IPS DF 6.9 (cell line): ENCODE results near the gene DEPDC1.
"Not testable (repeated sequence)": the region's sequence is repeated elsewhere in the genome, so short reads cannot be mapped to it uniquely, and the experiment has no call there.

Source experiments
- DNase-seq: peaks from one replicate; pipeline ENCODE4 v3.0.0-alpha.2; 2013; ENCODE audit warnings: low read depth, low spot score
- H3K27ac ChIP-seq: one replicate; pipeline ENCODE4 v1.5.1; 2013; ENCODE audit warnings: low read length, control low read depth
- H3K27me3 ChIP-seq: 2 replicates; pipeline ENCODE4 v1.6.1; 2013; ENCODE audit warnings: mild to moderate bottlenecking, low read length; ENCODE audit not compliant: control insufficient read depth, insufficient read depth
- H3K36me3 ChIP-seq: 2 replicates; pipeline ENCODE4 v1.6.1; 2013; ENCODE audit warnings: low read length; ENCODE audit not compliant: control insufficient read depth, insufficient read depth
- H3K4me1 ChIP-seq: 2 replicates; pipeline ENCODE4 v1.6.1; 2013; ENCODE audit warnings: low read length; ENCODE audit not compliant: control insufficient read depth, insufficient read depth
- H3K4me3 ChIP-seq: 2 replicates; pipeline ENCODE4 v1.5.1; 2013; ENCODE audit warnings: mild to moderate bottlenecking, low read length
- H3K9me3 ChIP-seq: 2 replicates; pipeline ENCODE4 v1.6.1; 2013; ENCODE audit warnings: low read length, inconsistent platforms; ENCODE audit not compliant: control insufficient read depth, insufficient read depth
- WGBS: extraction: QIAGEN DNeasy Blood & Tissue Kit; methylation state at CpG from one replicate; pipeline ENCODE4 v1.1.7; 2013; ENCODE audit warnings: mixed read lengths, missing lambda C conversion rate; ENCODE audit not compliant: insufficient read length, insufficient coverage; 5-methylcytosine and 5-hydroxymethylcytosine counted together

Gene DEPDC1

DNA sequence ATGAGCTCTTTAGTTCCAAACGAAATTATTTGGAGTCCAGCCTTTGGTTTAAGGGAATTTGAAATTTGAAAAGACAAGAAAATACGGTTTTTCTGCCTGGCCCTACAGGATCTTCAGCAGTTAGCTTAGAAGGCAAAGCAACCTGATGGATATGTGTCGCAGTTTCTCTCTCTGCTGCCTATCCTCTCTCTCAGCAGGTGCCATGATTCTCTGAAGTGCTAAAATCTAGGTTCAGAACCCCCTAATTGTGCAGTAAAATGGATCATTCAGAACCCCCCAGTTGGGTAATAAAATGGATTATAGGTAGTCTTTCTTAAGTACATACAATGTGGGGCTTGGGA, 446 bp upstream of the DEPDC1 start:
- H3K4me1 ChIP-seq = no peaks in the 10 kb centered on the region
- peak overlapping the region; percentile 68; the same call in 1 of the 2 replicates for H3K4me3 ChIP-seq
- no CpG with 5 or more reads among the region's 3 CpGs for WGBS
- no peaks in the 10 kb centered on the region for H3K9me3 ChIP-seq
- DNase-seq = no peak
- H3K36me3 ChIP-seq = no peaks in the 10 kb centered on the region
- no peaks in the 10 kb centered on the region for H3K27me3 ChIP-seq
- H3K27ac ChIP-seq = no peak overlapping the region

DNA sequence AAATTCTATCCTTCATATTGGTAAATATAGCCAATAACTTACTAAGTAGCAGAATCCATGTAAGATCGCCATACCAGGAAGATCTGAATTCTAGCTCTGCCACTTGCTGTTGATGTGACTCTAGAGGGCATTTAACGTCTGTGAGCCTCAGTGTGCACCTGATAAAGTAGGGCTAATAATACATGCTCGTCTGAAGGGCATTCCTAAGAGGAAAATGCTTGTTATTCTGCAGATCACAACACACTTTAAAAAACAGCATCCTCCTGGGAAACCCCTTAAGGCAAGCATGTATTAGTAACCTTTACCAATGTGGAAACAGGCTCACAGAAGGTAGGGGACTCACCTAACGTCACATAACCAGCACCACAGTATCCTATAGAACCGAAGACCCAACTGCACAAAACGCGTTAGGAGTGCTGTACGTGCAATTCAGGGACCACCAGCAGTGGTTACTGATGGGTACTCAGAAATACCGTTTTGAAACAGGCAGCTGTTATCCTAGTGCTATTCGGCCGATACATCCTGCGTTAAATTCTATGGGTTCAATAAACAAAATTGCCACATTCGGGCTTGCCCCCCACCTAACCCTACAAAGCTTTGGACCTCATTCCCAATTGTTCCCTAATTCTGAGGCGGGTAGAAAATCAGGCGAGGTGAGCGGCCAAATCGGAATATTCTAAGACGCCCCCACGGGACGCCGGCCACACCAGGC, 758 bp downstream of the DEPDC1 start:
- Histone ChIP-seq H3K4me1 (no peaks in the 10 kb centered on the region), H3K36me3 (no peaks in the 10 kb centered on the region), H3K9me3 (no peaks in the 10 kb centered on the region), H3K27ac (no peak overlapping the region), H3K4me3 (peak overlapping the region; percentile 68; the same call in 1 of the 2 replicates), H3K27me3 (no peaks in the 10 kb centered on the region)
- no peak for DNase-seq
- WGBS = no CpG with 5 or more reads among the region's 21 CpGs

DNA sequence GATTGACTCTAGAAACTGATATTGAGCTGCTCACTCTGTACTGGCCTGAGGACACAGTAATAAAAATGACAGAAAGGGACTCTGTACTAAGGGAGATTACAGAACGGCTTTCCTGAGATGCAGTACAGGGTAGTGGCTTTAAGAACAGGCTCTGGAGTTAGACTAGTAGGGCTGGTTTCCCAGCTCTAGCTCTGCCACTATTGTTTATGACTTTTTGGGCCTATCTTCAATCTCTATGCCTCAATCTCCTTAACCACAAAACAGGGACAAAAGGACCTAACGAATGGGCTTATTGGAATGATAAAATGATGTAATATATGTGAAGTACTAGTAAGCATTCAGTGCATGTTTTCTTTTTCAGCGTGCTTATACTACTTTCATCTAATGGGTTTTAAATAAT, 1.4 kb downstream of the DEPDC1 start:
- no peak for DNase-seq

GRCh38 chr1:68493193-68493592, 3.7 kb downstream of the DEPDC1 start:
- H3K4me3 ChIP-seq = no peak overlapping the region
- H3K27ac ChIP-seq = no peak overlapping the region
- no peak for DNase-seq
- no peaks in the 10 kb centered on the region for H3K9me3 ChIP-seq
- no CpG with 5 or more reads among the region's 2 CpGs for WGBS
- peaks cover 7% of the 10 kb centered on the region; the same call in 1 of the 2 replicates for H3K36me3 ChIP-seq
- no peaks in the 10 kb centered on the region for H3K27me3 ChIP-seq
- H3K4me1 ChIP-seq = no peaks in the 10 kb centered on the region

More for the DNA sequence above, 1.4 kb downstream of the DEPDC1 start:
- Histone ChIP-seq H3K27me3 (no peaks in the 10 kb centered on the region), H3K36me3 (peaks cover 2% of the 10 kb centered on the region; the same call in 1 of the 2 replicates), H3K27ac (no peak overlapping the region), H3K9me3 (no peaks in the 10 kb centered on the region), H3K4me1 (no peaks in the 10 kb centered on the region), H3K4me3 (no peak overlapping the region; the same call in 1 of the 2 replicates)
- WGBS = no CpG with 5 or more reads among the region's 3 CpGs

DNA sequence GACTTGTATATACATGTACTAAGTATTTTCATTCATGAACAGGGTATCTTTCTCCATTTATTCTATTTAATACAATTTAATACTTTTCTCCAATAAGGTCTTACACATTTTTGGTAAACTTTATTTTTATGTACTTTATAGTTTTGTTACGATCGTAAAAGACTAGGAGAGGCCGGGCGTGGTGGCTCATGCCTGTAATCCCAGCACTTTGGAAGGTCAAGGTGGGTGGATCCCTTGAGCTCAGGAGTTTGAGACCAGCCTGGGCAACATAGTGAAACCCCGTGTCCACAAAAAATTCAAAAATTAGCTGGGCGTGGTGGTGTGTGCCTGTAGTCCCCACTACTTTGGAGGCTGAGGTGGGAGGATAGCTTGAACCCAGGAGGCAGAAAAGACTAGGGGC, 4.6 kb downstream of the DEPDC1 start:
- not testable (repeated sequence) for DNase-seq, H3K27ac ChIP-seq, H3K36me3 ChIP-seq, H3K4me1 ChIP-seq, H3K4me3 ChIP-seq, H3K27me3 ChIP-seq, H3K9me3 ChIP-seq
- WGBS = no CpG with 5 or more reads among the region's 6 CpGs

DNA sequence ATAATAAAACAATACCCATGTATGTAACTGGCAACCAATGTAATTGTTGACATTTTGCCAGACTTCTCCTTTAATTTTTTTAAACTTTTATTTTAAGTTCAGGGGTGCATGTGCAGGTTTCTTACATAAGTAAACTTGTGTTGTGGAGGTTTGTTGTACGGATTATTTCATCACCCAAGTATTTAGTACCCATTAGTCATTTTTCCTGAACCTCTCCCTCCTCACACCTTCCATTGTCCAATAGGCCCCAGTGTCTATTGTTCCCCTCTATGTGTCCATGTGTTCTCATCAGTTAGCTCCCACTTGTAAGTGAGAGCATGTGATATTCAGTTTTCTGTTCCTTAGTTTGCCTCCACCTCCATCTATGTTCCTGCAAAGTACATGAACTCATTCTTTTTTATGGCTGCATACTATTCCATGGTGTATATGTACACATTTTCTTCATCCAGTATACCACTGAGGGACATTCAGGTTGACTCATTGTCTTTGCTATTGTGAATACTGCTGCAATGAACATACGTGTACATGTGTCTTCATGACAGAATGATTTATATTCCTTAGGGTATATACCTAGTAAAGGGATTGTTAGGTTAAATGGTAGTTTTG, 6.7 kb downstream of the DEPDC1 start:
- H3K36me3 ChIP-seq = peaks cover 10% of the 10 kb centered on the region; the same call in 1 of the 2 replicates
- no peaks in the 10 kb centered on the region for H3K27me3 ChIP-seq
- no peak overlapping the region for H3K27ac ChIP-seq
- H3K9me3 ChIP-seq = no peaks in the 10 kb centered on the region
- WGBS = no CpG with 5 or more reads among the region's 2 CpGs
- no peaks in the 10 kb centered on the region for H3K4me1 ChIP-seq
- no peak for DNase-seq
- H3K4me3 ChIP-seq = no peak overlapping the region

- Histone ChIP-seq H3K4me3 (no peak overlapping the region), H3K9me3 (no peaks in the 10 kb centered on the region), H3K36me3 (peaks cover 12% of the 10 kb centered on the region; the same call in 1 of the 2 replicates), H3K4me1 (no peaks in the 10 kb centered on the region), H3K27ac (no peak overlapping the region), H3K27me3 (no peaks in the 10 kb centered on the region)
- no peak for DNase-seq
- WGBS = no CpG with 5 or more reads among the region's 3 CpGs
Measured at GRCh38 chr1:68485431-68486022, 11.4 kb downstream of the DEPDC1 start.

DNA sequence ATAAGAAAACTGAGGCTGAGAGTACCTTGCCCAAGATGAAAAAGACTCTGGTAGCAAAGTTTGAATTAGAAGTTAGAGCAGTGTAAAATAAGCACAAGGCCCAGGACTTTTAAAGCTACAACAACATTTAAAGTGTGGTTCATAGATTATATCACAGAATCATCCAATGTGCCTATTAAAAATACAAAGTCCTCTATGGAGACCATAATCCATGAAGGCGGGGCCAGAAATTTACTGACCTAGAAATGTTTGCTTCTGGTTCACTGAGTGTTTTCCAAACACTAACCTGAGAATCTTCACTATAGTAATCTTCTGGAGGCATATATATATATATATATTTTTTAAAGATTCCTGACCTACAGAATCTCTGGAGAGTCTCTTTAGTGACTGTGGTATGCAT, 12.3 kb downstream of the DEPDC1 start:
- no peaks in the 10 kb centered on the region for H3K4me1 ChIP-seq
- no peak overlapping the region for H3K27ac ChIP-seq
- no peaks in the 10 kb centered on the region for H3K9me3 ChIP-seq
- peaks cover 7% of the 10 kb centered on the region; the same call in 1 of the 2 replicates for H3K36me3 ChIP-seq
- DNase-seq = no peak
- no CpG with 5 or more reads among the region's 1 CpG for WGBS
- H3K27me3 ChIP-seq = no peaks in the 10 kb centered on the region
- no peak overlapping the region for H3K4me3 ChIP-seq

GRCh38 chr1:68481041-68481440, 15.8 kb downstream of the DEPDC1 start:
- no peak for DNase-seq
- no peaks in the 10 kb centered on the region for H3K27me3 ChIP-seq
- WGBS = no CpG with 5 or more reads among the region's 3 CpGs
- H3K9me3 ChIP-seq = no peaks in the 10 kb centered on the region
- H3K36me3 ChIP-seq = peaks cover 7% of the 10 kb centered on the region; the same call in 1 of the 2 replicates
- no peak overlapping the region for H3K27ac ChIP-seq
- H3K4me1 ChIP-seq = no peaks in the 10 kb centered on the region
- H3K4me3 ChIP-seq = no peak overlapping the region

- no CpG with 5 or more reads among the region's 2 CpGs for WGBS
- Histone ChIP-seq H3K27ac (no peak overlapping the region), H3K36me3 (peaks cover 6% of the 10 kb centered on the region; the same call in 1 of the 2 replicates), H3K9me3 (no peaks in the 10 kb centered on the region), H3K4me1 (no peaks in the 10 kb centered on the region), H3K4me3 (no peak overlapping the region), H3K27me3 (no peaks in the 10 kb centered on the region)
- DNase-seq = no peak
Measured at GRCh38 chr1:68479501-68479900, 17.4 kb downstream of the DEPDC1 start.
